HG02870 (cell line): ENCODE data around the gene TUBB4B.

Experiments
- ATAC-seq: cut with Tn5 transposase; IDR thresholded peaks from one replicate; pipeline ENCODE4 v1.9.1; 2021; ENCODE audit warnings: mild to moderate bottlenecking, moderate library complexity; ENCODE audit not compliant: unreplicated experiment

TUBB4B gene

DNA sequence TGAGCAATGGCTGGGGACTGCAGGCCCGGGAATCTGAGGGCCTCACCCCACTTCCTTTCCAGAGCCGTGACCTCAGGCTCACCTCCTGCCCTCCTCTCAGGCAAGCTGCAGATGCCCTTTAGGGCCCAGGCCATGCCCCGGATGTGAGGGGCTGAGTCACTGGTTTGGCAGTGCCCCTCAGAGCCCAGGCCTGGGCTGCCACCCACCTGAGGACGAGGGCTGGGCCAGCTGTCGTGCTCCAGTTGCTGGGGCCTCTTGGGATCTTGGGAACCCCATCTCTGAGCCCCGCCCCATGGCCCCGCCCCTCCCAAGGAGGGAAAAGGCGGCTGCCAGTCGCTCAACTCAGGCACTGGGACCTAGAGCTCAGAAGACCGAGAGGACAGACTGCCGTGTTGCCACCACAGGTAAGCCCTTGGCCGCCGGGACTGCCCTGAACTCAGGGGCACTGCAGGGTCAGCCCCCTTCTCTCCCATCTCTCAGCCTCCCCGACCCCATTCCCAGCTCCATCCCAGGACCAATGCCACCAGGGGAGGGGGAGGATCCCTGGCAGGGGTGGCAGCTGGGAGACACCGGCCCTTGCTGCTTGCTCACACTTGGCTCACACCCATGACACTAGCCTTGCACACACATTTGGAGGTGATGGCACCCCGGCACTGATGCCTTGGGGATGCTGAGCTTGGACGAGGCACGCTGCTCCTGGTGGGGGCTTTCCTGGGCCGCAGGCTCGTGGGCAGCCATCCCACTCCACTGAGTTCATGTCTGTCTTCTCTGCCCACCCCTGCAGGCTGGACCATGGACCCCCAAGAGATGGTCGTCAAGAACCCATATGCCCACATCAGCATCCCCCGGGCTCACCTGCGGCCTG is 16.0 kb upstream of the TUBB4B start, which contains the start of gene CYSRT1:
Gene CYSRT1, plus strand, starts transcription at position 345 of the 865 bp plus-strand sequence. Its CDS starts 448 bp downstream, at position 793.
- no peak for ATAC-seq

DNA sequence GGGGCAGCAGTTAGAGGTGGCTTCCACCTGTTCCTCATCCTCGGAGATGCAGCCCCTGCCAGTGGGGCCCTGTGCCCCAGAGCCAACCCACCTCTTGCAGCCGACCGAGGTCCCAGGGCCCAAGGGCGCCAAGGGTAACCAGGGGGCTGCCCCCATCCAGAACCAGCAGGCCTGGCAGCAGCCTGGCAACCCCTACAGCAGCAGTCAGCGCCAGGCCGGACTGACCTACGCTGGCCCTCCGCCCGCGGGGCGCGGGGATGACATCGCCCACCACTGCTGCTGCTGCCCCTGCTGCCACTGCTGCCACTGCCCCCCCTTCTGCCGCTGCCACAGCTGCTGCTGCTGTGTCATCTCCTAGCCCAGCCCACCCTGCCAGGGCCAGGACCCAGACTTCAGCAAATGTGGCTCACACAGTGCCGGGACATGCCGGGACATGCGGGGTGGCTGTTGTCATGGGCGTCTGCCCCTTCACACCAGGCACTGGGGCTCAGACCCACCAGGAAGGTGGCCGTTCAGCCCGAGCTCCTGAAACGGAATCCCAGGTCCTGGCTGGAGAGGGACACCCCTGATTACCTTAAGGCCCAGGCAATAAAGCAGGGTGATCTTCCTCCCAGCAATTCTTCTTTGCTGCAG is 15.3 kb upstream of the TUBB4B start:
- no peak for ATAC-seq

DNA sequence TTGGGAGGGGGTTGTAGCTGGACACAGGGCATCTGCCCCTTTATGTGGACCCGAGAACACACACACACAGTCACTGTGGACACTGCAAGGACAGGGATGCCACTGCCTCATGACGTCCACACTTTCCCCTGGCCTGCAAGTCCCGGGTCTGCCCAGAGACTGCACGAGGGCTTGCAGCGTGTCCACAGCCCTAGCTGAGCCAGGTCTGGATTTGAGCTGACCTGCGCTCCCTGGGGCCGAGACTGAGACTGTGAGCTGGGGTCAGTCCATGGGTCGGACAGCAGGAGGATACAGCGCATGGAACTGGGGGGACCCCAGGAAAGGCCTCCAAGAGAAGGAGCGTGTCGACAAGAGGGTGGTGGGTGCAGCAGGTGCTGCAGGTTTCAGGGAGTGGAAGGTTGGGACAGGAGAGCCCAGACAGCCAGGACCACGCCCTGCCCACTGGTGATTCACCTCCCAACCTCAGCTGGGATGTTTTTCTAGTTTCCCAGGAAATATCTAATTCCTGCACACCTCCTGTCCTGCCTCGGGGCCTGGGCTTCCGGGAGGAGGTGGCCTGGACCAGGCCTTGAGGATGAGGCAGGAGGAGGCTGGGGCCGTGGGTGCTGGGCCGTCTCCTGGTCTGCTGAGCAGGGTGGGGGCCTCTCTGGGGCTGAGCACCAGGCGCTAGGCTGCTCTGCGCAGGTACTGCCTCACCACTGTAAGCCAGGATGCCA is 14.6 kb upstream of the TUBB4B start:
- no peak for ATAC-seq

DNA sequence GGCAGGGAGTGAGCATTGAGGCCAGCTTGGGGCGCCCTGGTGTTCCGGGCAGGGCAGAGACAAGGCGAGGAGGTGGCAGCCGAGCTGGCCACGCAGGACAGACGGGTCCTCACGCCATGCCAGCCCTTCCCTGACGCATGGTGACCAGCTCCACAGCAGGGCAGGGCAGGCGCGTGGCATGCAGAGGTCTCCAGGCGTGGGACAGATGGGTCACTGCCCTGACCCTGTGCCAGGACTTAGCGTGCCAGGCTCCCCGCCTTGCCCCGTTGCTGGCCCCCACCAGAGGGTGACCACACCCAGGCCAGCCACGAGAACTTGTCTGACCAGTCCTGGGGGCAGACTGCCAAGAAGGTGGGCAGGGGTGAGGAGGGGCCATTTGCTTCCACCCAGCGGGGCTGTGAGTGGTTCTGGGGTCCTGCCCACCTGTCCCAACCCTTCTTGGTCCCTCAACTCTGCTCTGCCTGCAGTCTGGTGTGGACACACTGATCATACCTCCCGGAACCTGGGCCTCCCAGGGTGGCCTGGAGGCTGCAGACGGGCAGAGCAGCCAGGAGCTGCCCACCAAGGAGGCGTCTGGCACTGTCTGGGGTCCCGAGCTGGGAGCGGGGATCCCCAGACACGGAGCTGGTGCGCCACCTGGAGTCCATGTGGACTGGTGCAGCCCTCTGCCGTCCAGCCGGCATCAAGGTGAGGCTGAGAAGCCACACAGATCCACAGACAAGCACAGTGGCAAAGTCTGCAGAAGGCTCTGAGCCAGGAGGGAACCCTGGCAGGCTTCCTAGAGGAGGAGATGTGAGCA is 13.8 kb upstream of the TUBB4B start, which contains the start of gene RNF224:
Gene RNF224, plus strand, starts transcription at position 449 of the 799 bp plus-strand sequence. CDS start 834 bp downstream, outside the sequence.
- no peak for ATAC-seq

DNA sequence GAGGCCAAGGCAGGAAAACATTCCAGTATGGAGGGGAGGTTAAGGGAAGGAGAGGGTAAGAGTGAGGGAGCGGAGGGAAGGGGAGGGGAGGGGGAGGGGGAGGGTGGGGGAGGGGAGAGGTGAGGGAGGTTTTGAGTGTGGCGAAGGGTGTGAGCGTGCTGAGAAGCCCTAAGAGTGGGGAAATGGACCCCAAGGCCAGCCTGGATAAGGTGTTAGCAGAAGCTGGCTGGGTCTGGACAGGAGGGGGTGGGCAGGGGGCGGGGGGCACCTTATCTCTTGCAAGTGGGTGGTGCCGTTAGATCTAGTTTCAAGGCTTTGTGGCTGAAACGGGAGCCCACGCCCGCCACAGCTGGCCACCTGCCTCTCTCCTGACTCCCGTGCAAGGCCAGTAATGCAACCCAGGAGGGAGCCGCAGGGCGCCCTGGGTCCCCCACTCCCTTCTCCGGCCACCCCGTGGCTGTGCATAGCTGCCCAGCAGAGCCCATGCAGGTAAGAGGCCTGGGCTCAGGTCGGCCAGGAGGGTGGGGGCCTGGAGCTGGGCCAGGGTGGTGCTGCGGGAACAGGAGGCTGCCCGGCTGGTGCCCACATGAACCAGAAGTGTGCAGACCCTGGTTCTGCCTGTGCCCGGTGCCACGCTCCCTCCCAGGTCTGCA is 13.1 kb upstream of the TUBB4B start:
- no peak for ATAC-seq

DNA sequence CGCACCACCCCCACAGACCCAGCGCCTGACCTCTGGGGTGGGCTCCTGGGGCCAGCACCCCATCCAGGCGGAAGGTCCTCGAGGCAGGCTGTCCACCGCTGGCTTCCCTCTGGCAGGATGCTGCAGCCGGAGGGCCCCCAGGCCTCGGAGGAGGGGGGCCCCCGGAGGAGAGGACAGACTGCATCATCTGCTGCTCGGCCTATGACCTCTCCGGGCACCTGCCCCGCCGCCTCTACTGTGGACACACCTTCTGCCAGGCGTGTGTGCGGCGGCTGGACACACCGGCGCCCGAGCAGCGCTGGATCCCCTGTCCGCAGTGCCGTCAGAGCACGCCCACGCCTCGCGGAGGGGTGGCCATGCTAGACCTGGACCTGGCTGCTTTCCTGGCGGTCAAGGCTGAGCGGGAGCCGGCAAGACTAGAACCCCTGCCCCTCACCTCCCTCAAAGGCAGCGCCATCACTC is 12.6 kb upstream of the TUBB4B start:
- ATAC-seq: no peak

DNA sequence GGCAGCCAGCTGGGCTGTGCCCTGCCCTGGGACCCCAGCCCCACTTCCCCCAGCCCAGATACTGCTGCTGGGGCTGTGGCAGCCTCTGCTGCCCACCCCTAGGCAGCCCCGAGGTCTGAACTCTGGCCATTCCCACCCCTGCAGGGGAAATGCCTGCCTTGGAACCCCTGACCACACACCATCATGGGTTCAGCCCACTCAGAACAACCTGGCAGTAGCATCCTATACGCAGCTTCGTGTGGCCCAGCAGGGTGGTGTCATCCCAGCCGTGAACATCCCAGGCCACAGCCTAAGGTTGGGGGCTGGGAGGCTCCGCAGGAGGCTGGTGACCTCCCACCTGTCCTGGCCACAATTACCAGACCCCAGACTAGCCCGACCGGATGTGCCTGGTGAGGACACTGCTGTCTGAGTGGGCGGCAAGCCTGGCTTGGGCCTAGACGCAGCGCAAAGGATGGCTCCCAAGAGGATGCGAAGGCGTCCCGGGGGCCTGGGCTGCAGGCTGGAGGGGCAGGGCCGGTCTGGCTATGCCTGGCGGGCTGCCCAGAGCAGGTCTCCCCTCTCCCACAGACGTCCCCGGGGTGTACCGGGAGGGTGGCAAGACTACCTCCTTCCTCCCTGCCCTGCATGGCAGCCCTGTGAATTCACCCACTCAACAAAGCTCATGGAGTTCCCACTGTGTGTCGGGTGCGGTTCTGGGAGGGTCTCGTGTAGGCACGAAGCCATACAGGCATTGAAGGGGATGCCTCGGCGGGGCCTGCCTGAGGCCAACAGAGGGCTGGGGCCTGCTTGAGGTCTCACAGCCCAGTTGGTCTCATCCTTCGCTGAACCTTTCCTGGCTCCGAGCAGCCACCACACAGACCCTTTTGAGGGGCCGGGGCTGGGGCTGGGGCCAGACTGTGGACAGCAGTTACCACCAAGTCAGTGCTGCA is 11.9 kb upstream of the TUBB4B start:
- ATAC-seq: no peak

DNA sequence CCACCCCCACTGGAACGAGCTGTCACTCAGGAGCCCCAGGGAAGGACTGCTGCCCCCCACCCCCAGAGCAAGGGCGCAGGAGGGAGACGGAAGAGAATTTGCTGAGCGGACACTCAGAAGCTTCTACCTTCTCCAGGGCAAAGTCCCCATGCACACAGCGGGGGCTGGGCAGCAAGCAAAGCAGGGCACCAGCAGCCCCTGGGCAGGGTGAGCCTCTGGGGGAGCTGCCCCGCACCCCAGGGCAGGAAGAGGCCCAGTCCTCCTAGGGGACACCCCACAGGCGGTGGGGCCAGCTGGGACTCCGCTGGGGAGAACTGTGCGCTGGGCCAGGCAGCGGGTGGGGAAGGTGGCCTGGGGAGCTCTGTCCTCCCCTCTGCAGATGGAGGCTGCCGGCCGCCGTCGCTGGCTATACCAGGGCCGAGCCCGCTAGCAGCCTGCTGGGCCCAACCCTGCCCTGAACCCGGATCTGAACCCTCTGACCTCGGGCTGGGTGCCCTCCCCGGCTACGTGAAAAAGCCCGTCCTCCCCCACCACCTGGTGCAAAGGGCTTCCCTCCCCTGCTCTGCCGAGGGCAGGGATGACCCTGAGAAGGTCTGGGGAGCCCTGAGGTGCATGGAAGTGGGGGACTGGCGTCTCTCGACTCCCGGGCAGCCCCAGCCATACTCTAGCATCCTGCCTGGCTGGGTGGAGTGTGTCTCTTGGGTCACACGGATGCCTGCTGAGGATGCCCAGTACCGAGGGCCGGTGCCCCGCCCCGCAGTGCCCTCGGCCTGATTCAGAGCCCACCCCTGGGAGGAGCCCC is 11.0 kb upstream of the TUBB4B start:
- no peak for ATAC-seq

DNA sequence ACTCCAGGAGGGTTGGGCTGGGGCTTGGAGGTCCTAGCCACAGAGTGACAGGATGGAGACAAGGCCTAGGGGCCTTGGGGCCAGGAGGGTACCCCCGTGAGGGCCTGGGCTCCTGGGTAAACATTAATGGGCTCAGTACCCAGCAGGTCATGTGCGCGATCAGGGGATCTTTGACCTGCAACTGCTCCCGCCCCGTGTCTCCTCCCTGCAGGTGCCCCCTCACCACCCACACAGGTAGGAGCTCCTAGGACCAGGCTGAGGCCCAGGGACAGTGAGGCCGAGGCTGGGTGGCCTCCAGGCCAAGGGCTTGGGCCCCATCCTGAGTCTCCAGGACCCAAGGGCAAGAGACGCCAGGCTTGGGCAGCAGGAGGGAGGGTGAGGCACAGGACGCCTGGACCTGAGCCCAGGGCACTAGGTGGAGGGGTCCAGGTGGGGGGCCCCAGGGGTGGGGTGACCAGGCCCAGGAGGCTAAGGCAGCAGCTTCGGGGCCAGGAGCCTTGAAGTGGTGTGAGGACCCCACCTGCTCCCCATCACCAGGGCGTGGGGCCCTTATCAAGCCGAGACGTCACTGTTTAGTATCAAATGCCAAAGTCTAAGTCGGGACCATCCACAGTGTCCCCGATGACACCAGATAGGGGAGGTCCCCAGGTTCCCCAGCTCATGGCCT is 10.2 kb upstream of the TUBB4B start, which contains the start of gene SLC34A3:
Gene SLC34A3, plus strand, starts transcription at position 197 of the 667 bp plus-strand sequence. CDS start 802 bp downstream, outside the sequence.
- no peak for ATAC-seq

DNA sequence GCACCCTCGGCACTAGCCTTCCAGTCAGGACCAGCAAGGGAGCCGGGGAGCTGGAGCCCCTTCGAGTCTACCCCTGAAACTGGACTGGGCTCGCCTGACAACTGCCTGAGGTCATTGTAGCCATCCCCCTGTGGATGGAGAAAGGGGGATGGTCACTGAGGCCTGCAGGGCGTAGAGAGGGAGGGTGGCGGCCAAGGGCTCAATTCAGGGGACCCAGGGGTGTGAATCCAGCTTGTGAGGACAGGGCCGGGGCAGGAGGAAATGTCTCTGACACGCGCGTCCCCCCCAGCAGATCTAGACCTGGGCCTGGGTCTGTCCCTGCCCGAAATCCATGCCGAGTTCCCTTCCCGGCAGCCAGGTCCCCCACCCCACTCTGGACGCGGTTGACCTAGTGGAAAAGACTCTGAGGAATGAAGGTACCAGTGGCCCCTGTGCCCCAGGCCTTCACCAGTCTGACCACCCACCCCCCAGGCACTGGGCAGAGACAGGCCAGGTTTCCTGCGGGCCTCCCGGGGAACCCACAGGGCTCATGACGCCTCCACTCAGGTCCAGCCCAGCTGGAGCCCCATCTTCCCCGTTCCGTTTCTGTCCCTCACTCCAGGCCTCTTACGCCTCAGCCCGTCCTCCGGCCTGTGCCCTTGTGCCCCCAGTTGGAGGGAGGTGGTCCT is 9.6 kb upstream of the TUBB4B start:
- ATAC-seq: no peak

DNA sequence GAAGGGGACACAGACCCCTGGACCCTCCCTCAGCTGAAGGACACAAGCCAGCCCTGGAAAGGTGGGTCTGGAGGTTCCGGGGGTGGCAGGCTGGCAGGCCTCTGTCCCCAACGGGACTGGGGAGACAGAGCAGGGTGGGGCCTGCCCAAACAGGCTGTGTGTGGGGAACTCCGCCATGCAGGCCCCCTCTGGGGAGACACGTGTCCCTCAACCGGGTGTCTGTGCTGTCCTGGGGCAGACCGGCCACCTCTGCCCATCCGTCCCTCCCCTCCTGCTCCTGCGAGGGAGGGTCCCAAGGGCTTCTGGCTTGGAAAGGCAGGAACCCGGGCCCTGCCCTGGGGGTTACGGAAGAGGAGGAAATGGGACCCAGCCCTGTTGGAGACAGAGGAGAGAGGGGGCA is 9.0 kb upstream of the TUBB4B start:
- no peak for ATAC-seq

DNA sequence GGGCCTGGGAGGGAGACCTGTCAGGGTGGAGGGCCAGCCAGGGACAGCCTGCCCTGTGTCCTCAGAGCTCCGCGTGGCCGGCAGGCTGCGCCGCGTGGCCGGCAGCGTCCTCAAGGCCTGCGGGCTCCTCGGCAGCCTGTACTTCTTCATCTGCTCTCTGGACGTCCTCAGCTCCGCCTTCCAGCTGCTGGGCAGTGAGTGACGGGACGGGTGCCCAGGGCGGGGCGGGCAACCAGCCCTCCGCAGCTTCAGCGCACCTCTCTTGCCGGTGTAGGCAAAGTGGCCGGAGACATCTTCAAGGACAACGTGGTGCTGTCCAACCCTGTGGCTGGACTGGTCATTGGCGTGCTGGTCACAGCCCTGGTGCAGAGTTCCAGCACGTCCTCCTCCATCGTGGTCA is 8.6 kb upstream of the TUBB4B start:
- no peak for ATAC-seq

DNA sequence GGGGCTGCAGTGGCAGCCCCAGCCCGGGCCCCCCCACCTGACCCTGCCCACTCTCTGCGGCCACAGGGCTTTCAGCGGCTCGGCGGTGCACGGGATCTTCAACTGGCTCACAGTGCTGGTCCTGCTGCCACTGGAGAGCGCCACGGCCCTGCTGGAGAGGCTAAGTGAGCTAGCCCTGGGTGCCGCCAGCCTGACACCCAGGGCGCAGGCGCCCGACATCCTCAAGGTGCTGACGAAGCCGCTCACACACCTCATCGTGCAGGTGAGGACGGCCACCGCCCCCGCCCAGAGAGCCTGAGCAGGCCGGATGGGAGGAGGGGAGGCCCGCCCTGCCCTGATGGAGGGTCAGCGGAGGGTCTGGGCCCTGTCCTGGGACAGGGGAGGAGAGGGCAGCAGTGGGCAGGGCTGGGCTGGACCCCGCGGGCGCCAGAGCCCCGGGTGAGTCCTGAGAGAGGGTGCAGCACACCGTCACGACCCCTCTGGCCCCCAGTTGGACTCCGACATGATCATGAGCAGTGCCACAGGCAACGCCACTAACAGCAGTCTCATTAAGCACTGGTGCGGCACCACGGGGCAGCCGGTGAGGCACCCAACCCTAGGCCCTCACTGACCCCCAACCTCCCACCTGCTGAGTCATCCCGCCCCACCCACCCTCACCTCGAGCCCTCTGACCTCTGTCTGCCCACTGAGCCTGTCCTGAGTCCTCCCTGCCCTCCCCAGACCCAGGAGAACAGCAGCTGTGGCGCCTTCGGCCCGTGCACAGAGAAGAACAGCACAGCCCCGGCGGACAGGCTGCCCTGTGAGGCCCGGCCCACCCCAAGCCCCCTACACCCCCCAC is 7.7 kb upstream of the TUBB4B start:
- ATAC-seq: no peak

DNA sequence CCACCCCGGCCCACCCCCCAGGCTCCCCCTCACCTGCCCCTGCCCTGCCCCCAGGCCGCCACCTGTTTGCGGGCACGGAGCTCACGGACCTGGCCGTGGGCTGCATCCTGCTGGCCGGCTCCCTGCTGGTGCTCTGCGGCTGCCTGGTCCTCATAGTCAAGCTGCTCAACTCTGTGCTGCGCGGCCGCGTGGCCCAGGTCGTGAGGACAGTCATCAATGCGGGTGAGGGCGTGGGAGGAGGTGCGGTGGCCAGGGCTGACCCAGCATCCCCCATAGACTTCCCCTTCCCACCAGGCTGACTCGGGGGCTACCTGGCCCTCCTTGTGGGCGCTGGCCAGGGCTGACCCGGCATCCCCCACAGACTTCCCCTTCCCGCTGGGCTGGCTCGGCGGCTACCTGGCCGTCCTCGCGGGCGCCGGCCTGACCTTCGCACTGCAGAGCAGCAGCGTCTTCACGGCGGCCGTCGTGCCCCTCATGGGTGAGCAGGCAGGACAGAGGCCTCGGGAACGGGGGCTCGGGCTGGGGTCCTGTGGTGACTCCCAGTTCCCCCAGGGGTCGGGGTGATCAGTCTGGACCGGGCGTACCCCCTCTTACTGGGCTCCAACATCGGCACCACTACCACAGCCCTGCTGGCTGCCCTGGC is 6.9 kb upstream of the TUBB4B start:
- ATAC-seq: no peak

DNA sequence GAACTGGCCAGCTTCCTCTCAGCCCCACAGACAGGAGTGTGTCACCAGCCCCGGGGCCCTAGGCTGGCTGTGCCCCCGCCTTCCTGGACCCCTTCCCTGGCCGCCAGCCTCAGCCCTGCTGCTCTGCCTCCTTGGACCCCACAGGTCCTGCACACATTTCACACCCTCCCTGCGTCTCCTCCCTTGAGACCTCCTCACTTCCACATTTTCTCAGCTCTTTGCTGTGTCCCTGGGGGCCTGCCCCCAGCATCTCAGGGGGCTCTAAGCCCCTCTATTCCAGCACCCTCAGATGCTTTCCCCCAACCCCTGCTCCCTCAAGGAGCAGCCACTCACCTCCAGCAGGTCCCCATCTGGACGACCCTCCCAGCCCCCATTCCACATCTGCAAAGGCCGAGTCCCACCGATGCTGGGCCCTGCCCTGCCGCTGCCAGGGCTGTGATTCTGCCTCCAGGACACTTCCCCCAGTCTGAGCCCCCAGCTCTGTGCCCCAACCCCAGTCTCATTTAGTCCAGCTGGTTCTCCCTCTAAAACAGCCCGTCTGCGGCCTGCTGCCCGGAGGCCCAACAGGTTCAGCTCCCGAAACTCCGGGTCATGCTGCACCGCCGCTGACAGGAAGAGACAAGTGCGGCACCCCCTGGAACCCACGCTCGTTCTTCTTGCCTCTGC is 6.2 kb upstream of the TUBB4B start:
- ATAC-seq: no peak
